Limb (tissue), 2 donors: Measurements from ENCODE around the gene PPP1R15B.

Experiments used
- DNase-seq, 2 donors: peaks; one replicate each; pipeline ENCODE4 v3.0.0-alpha.2; 2016; ENCODE audit errors: extremely low spot score in 2 of 2

Gene PPP1R15B

DNA sequence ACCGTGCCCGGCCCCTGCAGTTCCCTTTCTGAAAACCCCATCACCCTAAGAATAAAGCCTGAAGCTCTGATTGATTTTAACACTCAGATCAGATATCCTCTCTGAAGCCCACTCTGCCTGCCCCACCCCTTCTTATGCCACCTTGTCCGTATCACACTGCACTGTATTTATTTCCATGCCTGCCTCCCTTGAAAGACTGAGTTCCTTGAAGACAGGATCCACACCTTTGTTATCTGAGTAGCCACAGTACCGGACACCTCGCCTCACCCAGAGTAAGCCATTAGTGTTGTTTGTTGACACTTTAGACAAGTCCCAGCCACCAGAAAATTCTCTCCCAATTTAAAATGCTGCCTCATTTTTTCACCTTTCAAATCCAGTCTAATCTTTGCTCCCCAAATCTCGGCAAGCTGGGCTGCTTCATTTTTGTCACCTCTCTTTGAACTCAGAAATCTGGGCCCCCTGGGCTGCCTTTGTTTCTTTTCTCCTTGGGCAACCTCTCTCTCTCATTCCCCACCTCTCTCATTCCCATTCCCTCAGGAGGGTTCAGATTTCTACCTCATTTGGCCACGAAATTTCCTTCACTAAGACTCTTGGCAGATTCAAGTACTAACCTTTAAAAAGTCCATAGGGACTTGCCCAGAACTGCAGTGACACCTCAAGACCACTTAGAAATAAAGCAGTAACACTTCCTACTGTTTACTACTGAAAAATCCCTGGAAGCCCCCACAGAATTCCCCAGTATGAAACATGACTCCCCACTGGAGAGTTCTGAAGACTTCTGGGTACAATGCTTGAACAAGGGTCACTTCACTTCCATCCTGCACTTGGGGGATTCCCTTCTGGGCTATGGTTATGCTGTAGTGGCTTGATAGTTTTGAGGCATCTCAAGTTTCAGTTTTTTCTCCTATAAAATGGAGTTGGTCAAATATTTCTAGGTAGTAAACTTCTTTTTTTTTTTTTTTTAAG, 8.7 kb upstream of the PPP1R15B start:
- no peak for DNase-seq

DNA sequence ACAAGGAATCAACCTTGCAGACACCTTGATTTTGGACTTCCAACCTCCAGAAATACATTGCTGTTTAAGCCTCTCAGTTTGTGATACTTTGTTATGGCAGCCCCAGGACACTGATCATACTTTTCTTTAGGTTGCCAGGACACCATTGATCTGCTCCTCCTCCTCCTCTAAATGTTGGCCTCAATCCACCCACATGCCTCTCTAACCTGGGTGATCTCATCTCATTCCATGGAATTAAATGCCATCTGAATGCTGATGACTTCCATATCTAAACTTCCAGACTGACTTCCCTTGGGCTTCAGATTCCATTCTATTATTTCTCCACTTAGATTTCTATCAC, 7.4 kb upstream of the PPP1R15B start:
- DNase-seq: no peak

DNA sequence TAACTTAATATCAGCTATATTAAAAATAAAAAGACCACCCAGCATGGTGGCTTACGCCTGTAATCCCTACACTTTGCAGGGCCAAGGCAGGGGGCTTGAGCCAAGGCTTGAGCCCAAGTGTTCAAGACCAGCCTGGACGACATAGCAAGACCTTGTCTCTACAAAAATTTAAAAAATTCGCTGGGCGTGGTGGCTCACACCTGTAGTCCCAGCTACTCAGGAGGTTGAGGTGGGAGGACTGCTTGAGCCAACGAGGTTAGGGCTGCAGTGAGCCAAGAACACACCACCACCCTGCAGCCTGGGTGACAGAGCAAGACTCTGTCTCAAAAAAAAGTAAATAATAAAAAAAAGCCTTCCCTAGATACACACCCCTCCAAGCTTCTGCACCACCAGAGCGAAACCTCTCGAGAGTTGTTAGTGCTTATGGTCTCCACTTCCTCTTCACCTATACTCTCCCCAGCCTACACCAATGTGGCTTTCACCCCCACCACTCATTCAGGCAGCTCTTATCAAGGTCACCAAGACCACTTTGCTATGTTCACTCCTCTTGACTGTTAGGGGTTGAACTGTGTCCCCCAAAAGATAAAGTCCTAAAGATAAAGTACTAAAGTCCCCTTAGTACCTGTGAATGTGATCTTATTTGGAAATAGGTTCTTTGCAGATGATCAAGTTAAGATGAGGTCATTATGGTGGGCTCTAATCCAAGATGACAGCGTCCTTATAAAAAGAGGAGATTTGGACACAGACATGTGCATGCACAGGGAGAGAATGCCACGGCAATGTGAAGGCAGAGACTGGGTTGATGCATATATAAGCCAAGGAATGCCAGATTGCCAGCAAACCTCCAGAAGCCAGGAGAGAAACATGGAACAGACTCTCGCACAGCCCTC, 6.8 kb upstream of the PPP1R15B start:
- DNase-seq: no peak

DNA sequence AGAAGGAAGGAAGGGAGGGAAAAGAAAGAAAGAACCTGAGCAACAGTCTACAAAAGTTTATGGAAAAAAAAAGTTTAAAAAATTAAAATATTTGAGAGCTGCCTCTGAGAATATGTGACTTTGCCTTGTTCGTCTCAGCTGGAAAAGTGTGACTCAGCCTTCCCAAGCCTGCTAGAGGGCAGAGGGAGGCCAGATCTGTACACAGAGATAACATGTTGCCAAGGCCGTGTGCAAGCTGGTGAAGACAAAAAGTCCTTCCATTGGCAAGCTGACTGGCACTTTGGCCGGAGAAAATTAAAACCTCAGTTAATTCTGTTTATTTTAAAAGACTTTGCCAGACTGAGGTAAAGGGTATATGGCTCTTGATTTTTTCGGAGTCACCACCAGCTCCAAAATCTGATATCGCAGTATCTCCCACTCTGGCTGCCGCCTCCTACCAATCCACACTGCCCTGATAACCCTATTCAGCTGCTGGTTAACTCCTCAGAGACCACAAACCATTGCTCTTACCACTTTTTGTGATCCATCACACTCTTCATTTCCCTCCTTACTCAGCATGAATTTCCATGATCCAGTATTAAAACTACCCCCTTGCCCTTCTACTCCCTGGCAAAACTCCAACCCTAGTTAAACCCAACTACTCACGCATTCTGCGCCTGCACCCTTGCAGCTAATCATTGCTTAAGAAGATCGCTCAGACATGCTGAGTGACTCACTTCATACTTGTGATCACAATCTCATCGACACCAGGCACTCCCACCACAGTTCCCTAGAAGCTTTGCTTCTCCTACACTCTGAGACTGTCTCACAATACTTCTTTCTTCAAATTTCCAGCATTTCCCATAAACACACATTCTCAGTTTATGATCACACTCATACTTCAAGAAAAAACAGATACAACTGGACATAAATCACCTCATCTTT, 5.7 kb upstream of the PPP1R15B start:
- no peak for DNase-seq

DNA sequence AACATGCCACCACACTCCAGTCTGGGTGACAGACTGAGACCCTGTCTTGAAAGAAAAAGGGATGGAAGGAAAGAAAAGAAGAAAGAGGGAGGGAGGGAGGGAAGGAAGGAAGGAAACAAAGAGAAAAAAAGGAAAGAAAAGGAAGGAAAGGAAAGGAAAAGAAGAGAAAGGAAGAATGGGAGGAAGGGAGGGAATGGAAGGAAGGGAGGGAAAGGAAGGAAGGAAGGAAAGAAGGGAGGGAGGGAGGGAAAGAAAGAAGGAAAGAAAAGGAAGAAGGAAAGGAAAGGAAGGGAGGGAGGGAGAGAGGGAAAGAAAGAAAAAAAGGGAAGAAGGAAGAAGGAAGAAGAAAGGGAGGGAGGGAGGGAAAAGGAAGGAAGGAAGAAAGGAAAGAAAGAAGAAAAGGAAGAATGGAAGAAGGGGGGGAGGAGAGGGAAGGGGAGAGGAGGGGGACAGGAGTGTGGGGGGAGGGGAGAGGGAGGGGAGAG, 5.0 kb upstream of the PPP1R15B start:
- no peak for DNase-seq

DNA sequence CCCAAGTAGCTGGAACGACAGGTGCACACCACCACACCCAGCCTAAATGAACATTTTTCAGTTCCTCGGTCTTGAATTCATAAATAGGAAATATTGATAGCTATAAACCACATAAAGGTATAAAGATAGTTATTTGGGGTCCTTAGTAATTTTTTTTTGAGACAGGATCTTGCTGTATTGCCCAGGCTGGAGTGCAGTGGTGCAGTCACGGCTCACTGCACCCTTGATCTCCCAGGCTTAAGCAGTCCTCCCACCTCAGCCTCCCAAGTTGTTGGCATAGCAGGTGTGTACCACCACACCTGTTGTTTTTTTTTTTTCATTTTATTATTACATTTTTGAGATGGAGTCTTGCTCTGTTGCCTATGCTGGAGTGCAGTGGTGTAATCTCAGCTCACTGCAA, 3.7 kb upstream of the PPP1R15B start:
- no peak for DNase-seq

DNA sequence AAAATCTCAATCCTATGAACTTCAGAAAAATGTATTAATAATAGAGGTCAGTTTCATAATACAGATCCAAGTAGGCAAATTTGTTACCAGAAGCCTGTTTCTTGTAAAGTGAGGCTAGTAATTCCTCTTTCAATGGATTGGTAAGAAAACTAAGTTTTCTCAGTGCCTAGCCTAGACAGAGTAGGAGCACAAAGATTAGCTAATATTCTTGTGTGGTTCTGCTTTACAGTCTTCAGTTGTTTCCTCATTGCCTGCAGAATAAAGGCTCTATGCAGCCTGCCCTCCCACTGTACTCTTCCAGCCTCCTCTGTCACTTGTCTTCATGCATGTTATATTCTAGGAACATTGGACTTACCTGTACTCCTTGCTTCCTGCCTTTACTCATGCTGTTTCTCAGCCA, 2.4 kb upstream of the PPP1R15B start:
- no peak for DNase-seq

DNA sequence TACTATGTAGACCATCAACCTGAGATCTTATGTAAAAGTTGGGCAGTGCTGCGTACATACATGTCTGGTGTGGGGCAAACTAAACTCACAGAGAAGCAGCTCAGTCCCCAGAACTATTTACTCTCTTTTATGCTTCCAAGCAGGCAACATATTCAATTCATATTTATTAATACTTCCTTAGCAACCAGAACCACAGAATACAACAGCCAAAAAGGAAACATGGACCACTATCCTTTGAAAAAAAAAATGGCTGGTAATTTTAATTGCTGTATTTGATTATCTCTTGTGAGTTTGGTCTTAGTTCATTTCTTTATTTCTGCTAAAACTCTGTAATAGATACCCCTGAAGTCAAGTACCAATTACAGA, 1.5 kb upstream of the PPP1R15B start:
- no peak for DNase-seq

DNA sequence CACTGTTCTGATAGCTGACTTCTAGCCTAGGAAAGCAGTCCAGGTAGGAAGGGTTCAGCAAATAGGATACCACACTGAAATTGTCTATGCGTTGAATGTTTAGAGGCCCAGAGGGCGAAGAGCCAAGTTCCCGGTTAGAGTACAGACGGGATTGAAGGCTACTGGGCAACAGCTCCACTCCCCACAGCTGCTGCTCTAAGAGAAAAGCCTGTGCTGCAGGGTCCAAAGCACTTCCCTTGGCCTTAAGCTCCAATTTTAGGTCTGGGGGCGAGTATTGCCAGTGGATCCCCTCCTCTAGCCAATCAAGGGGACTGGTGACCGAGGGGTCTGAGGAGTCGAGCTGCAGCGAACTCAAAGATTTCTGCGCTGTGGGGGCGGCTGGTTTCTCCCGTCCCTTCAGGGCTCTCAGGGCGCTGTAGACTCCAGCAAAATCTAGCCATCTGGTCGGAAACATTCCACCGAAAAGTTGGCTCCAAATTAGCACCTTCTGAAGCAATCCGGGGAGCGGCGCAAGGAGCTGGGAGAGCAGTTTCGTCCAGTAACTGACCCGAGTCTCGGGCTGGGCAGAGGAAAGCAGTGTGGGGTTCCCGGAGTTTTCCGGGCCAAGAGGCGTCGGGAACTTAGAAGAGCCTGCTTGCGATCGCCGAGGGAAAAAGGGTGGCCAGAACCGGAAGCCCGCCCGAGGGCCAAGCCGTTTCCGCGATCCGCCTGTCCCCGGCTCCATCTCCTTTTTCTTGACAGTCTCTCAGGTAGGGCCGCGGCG, 748 bp downstream of the PPP1R15B start:
- DNase-seq: peak; percentile 32 to 68

DNA sequence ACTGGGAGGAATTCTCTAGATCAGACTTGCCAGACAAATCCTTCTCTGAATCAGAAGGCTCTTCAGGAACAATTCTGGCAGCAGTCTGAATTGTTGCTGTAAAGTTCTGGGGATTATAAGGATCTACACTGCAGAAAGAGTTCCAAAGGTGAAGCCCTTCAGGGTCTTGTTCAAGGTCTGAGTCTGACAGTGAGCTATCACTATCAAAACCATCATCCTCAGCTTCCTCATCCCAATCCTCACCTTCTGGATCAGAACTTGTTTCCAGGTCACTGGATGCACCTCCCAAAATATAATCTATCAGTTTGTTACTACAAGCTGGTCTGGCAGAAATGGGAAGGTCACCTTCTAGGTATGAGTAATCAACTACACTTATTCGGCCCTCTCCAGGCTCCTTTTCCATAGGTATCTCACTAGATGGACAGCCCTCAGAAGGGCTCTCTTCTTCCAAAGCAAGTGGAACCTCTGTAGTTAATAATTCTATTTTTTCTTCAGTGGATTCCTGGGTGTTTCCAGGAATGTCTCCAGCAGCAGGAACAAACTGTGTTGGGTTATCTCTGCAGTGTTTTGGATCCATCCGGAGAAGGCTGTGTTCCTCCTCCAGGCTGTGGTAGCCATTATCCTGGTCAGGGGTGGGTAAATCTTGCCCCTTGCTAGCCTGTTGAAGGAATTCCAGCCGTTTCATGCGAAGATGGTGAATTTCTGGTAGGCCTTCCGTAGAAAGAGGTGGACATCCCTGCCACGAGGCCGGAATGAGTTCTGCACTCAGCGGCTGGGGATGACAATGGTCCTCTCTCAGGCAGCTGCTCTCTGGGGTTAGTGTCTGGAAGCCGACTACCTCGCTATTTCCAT, 1.6 kb downstream of the PPP1R15B start:
- no peak for DNase-seq

DNA sequence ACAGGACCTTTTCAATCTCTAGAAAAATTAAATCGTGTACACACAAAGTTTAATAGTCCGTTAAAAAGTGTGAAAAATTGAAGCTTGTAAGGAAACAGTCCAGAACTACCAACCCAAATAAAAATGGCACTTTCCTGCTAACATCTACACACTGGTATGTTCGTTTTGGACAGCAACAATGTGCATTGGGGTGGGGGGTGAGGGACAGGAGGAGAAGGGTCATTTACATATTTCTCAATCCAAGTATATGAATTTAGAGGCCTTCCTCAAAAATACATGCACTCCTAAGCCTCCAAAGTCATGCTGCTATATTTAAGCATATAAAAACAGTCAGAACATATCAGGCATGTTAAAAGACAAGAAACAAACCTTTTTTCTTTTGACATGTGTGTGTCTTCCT, 2.5 kb downstream of the PPP1R15B start:
- no peak for DNase-seq

DNA sequence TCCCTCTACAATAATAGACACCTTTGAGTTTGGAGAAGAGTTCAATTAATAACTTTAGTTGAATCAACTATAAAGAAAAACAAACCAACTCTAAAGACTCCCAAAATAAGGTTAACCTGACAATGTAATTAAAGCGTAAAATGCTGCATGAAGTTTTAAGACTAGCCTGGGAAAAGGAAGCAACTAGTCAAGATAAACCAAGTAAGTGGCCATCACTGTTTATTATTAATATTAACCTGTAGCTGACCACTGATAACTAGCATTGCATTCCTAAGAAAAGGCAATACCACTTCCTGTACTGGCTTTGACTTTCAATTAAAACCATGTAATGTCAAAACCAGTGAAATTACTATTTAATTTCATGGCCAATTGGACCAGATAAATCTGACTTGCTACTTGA, 3.0 kb downstream of the PPP1R15B start:
- no peak for DNase-seq

DNA sequence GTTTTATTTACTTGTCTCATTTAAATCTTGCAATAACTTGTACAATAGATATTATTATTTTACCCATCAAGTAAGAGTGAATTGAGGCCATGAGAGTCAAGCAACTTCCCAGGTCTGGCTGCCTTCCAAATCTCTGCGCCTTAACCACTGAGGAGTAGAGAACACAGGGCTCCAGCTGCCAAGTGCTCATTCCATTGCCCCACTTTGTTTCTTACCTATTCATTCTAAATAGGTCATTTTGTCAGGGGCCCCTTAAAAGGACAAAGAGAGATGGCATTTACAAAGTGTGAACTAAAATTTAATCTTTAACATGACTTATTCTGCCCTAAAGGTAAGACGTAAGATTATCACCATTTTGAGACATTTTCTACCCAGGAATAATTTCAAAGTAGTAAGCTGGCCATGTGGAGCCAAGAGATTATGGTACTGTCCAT, 3.5 kb downstream of the PPP1R15B start:
- peak; percentile 34 to 62 for DNase-seq

DNA sequence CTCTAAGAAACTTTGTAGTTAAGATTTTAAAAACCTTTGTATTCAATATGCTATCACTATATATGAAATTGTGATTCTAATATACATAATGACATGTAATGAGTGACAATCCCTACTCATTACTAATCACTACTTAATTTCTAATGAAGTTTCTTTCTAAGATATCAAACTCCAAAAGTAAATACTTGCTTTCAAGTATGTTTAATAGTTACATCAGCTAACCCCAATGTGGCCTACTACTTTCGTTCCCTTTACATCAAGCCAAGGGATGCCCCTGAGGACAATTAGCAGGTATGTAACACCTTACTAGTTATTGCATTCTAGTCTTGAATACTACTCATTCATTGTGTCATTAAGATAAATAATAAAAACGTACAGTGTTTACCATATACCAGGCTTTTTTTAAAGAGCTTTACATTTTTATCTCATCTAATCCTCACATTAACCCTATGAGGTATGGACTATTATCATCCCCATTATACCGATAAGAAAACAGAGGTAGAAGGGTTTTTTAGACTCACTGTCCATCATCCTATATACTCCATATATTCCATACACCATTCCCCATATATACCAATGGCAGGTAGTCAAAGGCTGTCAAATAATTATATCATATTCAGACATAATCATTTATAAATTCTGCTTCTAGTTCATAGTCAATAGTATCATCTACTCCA, 4.2 kb downstream of the PPP1R15B start:
- DNase-seq: no peak

DNA sequence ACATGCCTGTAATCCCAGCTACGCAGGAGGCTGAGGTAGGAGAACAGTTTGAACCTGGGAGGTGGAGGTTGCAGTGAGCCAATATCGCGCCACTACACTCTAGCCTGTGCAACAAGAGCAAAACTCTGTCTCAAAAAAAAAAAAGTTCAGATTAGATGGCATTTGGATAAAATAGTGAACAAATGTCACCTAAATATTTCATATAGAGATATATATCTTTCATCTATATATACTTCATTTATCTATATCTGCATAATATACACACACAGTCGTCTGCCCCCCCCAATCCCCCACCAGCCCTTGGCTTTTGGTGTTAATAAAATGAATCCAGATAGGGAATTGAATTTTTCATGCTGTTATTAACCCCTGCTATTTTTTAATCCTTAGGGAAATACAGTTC, 5.0 kb downstream of the PPP1R15B start:
- no peak for DNase-seq

DNA sequence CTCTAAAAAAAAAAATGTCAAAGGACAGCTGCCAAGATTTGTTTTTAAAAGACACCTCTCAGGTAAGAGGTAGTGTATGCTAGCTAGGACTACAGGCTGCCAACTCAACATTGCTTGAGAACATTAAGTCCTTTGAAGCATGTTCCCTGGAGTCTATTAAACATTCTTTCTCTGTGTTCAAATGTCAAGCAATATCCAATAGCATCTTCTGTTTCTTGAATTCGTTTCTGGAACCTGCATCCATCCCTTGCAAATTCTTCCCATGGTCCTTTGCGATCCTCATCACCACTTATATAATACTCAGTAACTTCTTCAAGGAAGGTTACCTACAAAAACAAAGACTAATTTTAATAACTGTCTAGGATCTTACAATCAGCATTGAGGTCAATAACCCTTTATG, 5.6 kb downstream of the PPP1R15B start:
- no peak for DNase-seq

DNA sequence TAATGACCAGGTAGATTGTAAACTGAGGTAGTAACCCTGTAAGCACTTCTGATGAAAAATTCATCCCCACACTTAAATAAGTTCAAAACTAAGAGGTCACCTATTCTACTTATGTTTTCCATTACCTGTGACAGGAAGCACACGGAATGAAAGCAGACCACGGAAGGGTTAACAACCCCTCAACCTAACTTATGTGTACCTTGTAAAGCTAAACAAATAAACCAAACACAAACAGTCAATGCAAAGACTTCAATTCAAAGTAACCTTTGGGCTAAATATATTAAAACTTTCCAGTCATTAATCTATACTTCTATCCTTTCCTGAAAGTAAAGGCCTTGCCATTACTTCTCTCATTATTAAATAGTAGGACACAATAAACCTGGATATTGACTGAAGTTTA, 7.0 kb downstream of the PPP1R15B start:
- DNase-seq: no peak

DNA sequence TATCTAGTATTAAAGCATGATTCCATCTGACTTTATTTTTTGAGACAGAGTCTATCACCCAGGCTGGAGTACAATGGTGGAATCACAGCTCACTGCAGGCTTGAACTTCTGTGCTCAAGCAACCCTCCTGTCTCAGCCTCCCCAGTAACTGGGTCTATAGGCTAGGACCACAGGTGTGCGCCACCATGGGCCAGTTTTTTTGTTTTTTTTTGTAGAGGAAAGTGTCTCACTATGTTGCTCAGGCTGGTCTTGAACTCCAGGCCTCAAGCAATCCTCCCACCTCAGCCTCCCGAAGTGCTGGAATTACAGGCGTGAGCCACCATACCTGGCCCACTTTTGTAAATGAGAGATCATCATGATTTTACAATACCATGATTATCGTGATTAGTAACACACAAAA, 9.2 kb downstream of the PPP1R15B start:
- DNase-seq: peak in 1 of 2 donors; percentile 4

DNA sequence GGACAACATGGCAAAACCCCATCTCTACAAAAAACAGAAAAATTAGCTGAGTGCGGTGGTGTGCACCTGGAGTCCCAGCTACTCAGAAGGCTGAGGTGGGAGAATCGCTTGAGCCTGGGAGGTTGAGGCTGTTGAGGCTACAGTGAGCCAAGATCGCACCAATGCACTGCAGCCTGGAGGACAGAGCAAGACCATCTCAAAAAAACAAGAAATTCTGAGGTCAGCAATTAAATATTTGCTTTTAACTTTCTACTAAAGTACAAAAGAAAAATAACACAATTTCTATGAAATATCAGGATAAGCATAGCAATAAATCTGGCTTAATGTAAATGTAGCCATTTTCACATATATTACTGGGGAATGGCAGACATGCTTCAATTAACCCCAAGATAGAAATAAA, 9.9 kb downstream of the PPP1R15B start:
- peak in 1 of 2 donors; percentile 3 for DNase-seq
